Dermis microvascular lymphatic vessel endothelial cell (primary cell): ENCODE data around the gene DTNA. TPM values are rescaled to one million over a fixed set of nuclear protein-coding genes. Genes with fewer than 3 reads are reported as not detected.

ENCODE experiments used
- DNase-seq, 2 donors: peaks; one replicate each; pipeline versions ENCODE4 v3.0.0 to v3.0.0-alpha.2; 2010; ENCODE audit warnings: low read depth in 2 of 2
- total RNA-seq: library from RNA; depleted of rRNA; stranded (reverse); fragments of >200 nt; gene quantifications from 2 replicates; pipeline ENCODE4 v1.2.1, GENCODE V29; 2014

DTNA gene
- total RNA-seq, 1 donor from 2014 or later, result 0.90 TPM

DNA sequence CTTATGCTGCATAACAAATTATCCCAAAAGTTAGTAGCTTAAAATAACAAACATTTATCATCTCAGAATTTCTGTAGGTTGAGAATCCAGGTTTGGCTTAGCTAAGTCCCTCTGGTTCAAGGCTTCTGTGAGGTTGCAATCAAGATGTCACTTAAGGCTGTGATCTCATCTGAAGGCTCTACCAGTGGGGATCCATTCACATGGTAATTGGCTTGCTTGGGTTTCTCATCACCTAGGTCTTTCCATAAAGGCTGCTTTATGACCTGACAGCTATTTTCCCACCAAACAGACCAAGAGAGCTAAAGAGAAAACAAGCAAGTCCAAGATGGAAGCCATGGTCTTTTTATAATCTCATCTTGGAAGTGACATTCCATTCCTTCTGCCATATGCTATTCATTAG is 137.3 kb downstream of the DTNA start:
- no peak for DNase-seq

DNA sequence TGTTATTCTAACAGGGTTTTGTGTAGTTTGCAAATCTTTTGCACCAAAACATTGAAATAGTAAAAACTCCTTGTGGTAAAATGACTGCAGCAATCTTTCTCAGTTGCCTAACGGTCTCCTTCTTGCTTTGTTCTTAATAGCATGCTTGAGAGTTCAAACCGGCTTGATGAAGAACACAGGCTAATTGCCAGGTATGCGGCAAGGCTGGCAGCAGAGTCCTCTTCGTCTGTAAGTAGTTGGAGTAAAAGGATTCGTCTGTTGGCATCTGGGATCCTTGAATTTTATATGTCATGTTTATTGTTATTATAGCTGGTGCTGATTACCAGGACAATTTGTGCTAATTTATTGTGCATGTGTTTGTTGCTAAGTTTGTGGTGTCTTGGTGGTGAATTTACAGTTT is 138.1 kb downstream of the DTNA start:
- no peak for DNase-seq

DNA sequence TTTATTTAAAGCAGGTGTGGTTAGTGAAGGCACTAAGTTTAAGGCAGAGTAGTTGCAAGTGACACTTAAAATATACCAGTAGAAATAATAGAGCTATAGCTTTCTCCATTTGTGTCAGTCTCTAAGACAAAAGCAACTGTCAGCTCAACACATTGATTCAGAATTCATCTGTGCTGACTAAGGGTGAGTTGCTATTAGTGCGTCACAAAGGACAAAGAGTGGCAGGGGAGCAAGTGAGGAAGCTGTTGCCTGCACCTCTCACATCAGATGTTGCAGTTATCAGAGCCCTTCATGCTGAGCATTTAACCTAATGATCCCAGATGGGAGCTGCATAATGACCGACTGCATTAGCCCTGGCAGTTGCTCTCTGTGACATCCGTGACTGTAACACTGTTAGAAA is 138.6 kb downstream of the DTNA start:
- no peak for DNase-seq

DNA sequence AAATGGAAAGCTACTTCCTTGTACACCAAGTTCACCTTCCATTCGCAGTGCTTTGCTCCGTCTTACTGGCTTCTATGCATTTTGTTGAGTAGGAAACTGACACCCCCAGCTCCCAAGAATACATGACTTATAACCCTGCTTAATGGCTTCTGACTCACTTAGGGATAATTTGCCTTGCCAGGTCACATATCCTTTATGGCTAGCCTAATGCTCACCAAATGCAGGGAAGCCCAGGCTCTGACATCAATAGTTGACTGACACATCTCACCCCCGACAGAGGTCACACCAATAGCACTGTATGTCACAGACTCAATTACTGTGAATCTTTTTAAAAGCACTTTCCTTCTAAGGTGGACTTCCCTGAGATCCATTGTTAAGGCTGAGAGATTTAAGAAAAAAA is 147.2 kb downstream of the DTNA start:
- DNase-seq, result no peak

DNA sequence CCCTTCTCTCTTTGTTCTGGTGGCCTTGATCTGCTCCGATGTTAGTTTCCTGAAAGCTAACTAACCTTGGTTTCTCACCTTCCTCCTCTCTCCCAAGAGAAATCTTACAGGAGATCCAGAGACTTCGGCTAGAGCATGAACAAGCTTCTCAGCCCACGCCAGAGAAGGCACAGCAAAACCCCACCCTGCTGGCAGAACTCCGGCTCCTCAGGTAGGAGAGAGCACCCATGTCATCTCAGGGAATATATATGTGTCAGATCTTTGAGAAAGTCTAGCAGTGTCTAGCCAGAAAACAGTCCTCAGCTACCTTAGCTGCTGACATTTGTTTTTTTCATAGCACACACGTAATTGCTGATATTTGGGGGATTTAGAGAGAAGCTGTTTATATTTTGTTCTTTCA is 148.1 kb downstream of the DTNA start:
- DNase-seq, result no peak

DNA sequence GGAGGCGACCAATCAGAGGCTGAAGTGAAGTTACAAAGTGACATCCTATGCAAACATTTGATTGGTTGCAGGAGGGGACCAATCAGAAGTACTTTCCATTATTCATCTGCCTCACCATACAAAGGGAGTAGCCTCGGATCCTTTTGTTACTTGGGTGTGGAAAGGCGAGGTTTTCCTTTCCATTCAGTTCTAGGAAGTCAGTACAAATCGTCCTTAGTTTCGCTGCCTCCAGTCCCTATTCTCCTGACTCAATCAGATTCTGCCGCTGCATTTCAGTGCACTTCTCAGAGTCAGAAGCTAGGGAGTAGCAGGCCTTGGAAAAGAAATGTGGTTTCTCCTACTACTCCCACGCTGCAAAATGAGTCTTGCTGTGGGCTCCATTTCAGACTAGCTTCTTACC is 149.4 kb downstream of the DTNA start:
- no peak for DNase-seq

DNA sequence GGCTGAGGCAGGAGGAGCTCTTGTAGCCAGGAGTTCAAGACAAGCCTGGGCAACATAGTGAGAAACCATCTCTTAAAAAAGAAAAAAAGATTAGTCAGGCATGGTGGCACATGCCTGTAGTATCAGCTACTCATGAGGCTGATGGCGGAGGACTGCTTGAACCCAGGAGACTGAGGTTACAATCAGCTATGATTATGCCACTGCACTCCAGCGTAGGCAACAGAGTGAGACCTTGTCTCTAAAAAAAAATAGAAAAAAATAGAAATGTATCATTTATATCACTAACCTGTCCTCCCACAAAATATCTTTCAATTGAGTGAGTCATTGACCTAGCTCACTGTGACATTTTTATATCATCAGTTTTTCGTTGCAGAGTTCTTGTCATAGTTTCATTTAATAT is 152.5 kb downstream of the DTNA start:
- DNase-seq, result no peak

DNA sequence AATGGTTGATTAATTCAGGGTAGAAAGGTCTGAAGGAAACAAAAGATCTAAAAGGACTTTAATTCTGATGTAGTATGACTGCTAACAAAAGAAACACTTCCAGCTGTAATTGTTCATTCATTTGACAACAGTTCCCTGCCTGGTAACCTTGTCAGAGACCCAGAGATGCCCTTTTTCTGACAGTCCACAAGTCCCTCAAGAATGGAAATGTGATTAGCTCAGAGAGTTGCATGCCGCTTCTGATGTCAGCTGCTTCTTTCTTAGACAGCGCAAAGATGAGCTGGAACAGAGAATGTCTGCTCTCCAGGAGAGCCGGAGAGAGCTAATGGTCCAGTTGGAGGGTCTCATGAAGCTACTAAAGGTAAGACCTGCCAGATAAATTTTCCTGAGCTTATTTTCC is 153.6 kb downstream of the DTNA start:
- DNase-seq, result no peak

DNA sequence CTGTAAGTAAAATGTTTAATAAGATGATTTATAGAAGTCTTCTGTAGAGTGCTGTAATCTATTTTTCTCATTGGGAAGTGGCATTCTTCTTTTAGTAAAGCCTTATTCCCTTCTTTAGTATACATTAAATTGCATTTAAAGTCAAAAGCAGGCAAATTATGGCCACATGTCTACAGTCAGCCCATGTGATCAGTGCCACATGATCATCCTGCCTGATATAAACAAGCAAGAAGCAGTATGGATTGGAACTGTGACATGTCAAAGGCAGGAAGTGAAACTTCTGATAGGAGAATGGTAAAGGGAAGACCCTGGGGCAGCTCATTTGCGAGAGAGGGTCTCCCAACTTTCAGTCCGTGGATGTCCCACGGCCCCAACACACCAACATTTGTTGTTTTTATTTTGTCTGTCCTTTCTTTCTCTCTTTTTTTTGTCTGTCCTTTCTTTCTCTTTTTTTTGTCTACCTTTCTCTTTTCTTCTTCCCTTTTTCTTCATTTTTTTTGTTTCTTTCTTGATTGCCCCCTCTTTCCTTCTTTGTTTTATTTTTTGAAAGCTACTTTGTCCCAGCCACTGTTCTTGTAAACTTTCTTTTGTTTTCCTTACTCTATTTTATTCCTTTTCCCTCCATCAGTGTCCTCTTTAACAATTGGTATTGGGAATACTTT is 154.9 kb downstream of the DTNA start:
- no peak for DNase-seq

DNA sequence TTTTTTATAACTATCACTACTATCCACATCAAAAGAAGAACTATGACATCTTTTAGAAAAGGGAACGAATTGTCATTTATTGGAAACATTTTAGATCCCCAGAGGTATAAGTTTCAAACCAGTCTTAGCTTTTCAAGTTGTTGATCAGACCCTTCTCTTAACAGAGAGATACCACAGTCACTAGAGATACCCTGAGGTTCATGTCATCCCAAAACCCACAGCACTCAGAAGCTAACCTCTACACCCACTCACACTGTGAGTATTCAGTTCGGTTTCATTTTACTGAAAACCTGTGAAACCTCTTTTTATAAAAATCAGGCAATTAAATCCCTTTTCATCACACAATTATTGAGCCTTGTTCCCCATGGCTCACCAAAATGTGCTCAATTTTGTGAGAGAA is 156.2 kb downstream of the DTNA start:
- no peak for DNase-seq

DNA sequence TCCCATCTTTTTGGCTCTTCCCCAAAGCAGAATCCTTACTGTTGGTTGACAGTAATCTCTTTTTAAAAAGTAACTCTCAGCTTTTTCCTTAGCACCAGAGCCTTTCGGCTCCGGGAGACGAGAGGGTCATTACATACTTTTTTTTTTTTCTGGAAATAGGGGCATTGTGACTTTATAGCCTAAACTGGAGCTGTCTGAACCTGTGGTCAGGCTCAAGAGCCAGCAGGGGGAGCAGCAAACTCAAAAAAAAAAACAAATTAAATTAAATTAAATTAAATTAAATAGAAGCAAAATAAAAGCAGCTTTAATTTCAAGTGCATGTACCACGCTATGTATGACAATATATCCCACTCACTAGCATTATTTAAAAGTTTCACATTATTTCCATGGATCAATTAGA is 156.6 kb downstream of the DTNA start:
- peak in 1 of 2 donors; percentile 10 for DNase-seq

DNA sequence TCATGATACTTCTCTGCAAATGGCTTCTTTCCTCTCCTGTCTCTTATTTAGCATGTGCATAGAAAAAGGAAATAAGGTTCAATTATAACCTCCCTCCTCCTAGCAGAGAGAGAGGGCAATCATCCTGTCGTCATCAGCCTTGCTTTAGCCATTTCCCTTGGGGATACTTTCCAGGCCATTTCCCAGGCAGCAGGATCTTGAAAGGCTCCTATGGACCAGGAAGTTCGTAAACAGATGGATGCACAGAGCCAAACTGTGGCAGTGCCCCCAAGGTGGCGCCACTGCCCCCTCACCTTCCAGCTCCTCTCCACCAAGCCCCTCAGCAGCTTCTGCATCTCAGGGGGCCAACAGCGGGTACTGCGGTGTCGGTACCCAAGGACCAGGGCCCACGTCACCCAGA is 157.4 kb downstream of the DTNA start:
- DNase-seq, result peak in 1 of 2 donors; percentile 9

DNA sequence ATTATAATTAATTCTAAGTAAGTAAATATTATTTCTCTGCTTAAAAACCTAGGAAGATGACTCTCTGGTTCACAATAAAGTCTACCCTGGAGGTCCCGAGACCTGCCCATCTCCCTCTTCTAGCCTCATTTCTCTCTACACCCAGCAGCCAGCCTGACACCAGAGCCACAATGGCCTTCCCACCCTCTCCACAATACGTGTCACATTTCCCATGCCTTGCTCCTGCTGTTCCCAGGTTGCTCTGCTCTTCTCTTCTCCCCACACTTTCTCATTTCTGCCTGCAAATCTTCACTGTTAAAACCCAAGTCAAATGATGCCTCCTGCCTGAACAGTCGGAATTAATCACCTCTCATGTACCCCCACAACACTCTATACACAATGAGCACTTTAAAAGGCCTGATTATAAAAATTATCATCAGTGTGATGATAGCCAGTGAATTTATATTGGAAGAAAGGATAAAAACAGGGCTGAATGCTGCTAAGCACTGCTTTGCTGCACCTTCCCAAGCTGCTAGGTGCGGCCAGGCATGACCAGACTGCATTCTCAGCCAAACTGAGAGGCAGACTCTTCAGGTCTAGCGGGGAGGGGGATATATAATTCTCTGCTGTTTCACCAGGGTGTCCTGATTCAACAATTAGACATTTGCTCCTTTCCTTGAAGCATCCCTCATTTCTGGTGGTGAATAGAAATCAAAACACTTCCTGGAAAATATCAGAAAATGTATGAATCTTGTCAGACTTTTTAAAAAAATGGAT is 160.6 kb downstream of the DTNA start:
- DNase-seq, result no peak

DNA sequence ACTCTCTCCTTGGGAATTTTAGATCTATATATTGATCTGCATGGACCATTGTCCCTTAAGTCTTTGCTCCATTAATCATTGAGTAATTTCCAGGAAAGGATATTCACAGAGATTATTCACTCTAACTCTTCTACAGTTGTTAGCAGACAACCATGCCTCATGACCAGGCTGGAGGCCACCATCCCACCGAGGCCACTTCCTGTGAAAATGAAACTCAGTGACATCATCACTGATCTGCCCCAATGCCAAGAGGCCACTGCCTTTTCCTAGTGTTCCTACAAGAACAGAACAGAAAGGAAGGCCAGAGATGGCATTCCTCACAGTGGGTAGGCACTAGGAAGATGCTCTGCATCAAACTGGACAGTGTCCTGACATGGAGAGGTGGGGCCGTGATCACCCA is 161.3 kb downstream of the DTNA start:
- no peak for DNase-seq

DNA sequence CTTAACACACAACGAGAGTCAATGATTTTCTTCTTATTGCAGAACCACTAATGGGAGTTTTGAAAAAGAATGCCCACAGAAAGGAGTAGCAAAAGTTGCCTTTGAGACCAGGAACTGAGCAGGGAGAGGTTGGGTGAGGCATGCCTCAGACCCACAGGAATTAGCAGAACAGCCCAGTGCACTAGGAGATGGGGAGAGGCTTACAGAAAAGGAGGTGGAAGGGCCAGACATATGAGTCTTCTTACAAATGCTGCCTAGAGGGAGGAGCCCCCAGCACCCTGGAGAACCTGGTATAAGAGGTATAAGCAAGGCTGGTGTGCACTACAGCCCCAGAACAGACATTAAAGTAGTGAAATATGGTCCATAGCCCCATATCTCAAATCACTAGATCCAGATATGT is 162.0 kb downstream of the DTNA start:
- no peak for DNase-seq

DNA sequence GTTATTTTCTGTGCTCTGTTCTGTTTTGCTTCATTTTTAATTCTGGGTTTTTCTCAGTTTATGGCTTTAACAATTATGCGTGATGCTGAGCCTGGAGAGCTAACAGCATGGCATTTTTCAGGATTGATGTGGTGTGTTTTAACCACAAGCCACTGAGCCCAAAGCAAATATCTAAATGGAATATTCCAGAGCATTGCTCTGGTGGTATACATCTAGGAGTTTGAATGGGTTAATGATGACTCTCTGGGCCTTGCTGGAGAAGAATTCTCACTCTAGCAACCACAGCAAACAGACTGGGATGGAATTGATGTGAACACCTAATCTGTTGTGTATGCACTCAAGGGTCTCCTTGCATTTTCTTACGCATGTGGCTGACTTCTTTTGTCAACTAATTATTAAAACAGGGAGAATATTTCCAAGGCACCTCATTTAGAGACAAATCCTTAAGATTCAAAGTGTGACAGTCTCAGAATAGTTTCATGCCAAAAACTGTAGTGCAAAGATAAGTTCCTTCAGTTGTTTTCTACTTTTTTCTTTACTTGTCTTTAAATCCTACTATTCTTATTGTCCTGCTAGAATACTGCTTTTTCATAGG is 164.0 kb downstream of the DTNA start:
- no peak for DNase-seq

DNA sequence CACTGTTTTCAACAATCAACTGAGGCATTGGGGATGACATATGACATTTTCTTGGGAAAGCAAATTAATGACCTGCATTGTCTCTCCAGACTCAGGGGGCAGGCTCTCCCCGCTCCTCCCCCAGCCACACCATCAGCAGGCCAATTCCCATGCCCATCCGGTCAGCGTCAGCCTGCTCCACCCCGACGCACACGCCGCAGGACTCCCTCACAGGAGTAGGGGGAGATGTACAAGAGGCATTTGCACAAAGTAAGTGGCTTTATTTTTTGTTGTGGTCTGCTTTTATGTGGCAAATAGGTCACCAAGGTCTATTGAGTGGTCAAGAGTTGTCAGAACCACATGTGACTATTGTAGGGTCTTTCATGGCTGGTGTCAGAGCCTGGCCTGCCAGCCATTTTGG is 165.1 kb downstream of the DTNA start:
- DNase-seq, result no peak

DNA sequence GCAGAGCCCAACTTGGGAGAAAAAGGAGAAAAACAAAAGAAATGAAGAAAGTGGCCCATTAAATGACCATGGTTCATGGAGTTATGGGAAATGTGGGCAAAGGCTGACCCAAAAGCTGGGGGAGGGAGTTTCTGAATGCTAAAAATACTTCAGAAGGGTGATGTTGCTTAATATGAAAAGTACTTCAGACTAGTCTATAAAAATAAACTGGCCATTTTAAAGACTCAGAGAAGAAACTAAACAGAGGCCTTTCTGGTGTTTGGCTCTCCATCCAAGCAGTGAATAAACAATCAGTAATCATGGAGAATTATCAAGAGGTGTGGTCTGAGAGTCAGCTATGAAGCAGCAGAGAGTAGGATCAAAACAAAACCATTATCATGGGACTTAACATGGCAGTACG is 170.3 kb downstream of the DTNA start:
- DNase-seq, result no peak

DNA sequence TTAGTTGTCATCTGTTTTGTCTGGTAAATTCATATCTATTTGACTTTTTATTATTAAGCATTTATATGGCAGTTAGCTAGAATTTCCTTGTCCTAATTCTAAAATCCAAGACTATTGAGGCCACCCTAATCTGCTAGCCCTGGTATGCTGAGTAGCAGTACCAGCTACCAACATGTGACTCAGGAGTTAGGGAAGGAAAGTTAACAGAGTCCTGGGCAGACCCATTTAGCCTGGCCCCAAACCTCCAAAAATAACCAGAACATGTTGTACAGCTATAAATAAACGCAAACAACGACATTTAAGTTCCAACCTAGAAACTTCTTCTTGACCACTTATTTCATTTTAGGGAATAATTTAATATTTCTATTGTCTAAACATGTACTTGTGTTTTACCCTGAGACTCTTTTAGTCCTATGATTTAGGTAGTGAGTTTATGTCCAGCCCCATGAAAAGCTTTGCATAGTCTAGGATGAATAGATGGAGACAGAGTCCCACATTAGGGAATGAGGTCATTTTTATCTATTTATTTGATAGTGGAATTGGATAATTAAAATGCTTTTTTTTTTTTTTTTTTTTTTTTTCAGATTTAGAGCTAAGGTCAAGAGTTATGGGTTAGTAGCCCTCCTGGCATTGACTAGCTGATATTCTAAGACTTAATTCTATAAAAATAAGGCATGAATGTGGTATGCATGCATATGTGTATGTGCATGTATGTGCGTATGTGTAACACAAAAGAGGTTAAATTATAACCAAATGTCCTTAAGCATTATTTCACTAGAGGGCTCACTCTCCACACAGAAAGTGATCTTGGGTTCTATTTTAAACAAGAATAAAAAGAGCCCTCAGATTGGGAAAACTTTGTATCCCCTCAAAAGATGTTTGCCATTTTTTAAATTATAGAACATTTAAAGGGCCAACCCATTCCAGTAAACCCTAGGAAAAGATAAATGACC is 171.1 kb downstream of the DTNA start:
- peak in 1 of 2 donors; percentile 16 for DNase-seq

DNA sequence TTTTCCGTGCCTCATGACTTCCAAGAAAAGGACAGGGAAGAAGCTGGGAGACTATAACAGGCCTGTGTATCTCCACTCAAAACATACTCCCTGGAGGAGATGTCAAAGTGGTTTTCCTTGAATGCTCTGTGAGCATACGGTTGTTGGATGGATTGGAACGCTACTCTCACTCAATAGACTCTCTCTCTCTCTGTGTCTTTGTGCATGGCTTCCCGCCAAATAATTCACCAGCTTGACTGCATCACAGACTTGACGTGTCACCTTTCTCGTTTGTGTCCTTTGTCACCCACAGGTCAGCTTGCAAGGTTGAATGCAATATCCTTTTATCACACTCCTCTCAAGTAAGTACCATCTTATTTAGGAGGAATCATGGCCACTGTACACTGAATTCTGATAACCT is 174.3 kb downstream of the DTNA start:
- no peak for DNase-seq

DNA sequence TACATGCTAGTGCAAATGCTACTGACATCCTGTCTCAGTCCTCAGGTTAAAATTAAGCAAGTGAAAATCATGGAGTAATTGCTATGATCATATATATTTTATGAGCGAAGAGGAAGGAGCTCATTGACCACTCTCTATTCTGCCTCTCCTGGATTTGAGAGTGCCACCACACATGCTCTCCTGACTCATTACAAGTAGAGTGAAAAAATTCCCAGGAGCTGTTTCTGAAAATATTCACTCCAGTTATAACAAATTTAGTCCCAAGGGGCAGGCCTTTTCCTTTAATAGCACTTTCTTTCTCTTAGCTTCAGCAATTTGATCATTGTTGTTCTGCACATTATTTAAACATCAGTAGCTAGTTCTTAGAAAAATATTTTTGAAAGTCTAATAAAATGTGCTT is 176.1 kb downstream of the DTNA start:
- no peak for DNase-seq
